Breast epithelium (tissue), 4 donors: ENCODE results near the gene SPATC1L. TPM values are rescaled to one million over a fixed set of nuclear protein-coding genes. Genes with fewer than 3 reads are reported as not detected.
A peak's percentile ranks its signal among the peaks of the same experiment; 100 is the strongest.

Experiments used
- DNase-seq, 2 donors: peaks; one replicate each; pipeline ENCODE4 v3.0.0-alpha.2; 2019; ENCODE audit warnings: low spot score in 2 of 2
- H3K27ac ChIP-seq, 2 donors: fragments of 200-600 bp; sonication (generic) in 1 of 2; one replicate each; pipeline ENCODE4 v1.5.1; 2016 to 2019; ENCODE audit warnings: mild to moderate bottlenecking in 1 of 2
- H3K27me3 ChIP-seq, 2 donors: fragments of 200-600 bp; sonication (generic) in 1 of 2; one replicate each; pipeline versions ENCODE4 v1.5.1 to v1.6.0; 2017 to 2019; ENCODE audit warnings: control low read depth in 1 of 2, mild to moderate bottlenecking in 1 of 2
- H3K36me3 ChIP-seq: fragments of 200-600 bp; one replicate; pipeline ENCODE4 v1.5.1; 2019
- H3K4me1 ChIP-seq, 2 donors: fragments of 200-600 bp; sonication (generic); one replicate each; pipeline ENCODE4 v1.5.1; 2016 to 2019; ENCODE audit warnings: control low read depth in 1 of 2
- H3K4me3 ChIP-seq, 3 donors: fragments of 200-600 bp; sonication (generic); 1 replicate in 2 of 3; 2 replicates in 1 of 3; pipeline ENCODE4 v1.5.1; 2016 to 2019; ENCODE audit warnings: mild to moderate bottlenecking in 3 of 3, moderate library complexity in 2 of 3
- H3K9me3 ChIP-seq, 2 donors: fragments of 200-600 bp; sonication (generic) in 1 of 2; one replicate each; pipeline ENCODE4 v1.5.1; 2016 to 2019; ENCODE audit warnings: control low read depth in 1 of 2
- POLR2A ChIP-seq: fragments of 450-650 bp; IDR thresholded peaks from one replicate; pipeline ENCODE4 v1.6.1; 2016; ENCODE audit warnings: antibody characterized with exemption, mild to moderate bottlenecking, moderate library complexity
- POLR2AphosphoS5 ChIP-seq, 3 donors: sonication (generic); formaldehyde crosslinking; IDR thresholded peaks; one replicate each; pipeline ENCODE4 v1.6.1; 2017; ENCODE audit warnings: antibody characterized with exemption in 3 of 3
- intact Hi-C: fragments of 100-400 bp; cut with DNase I; formaldehyde crosslinking; loops from one replicate; pipeline ENCODE4 v1.15.1; 2023; ENCODE audit warnings: low total_unique reads
- total RNA-seq, 3 donors: library from RNA; depleted of rRNA; stranded (reverse); fragments of >200 nt; gene quantifications; one replicate each; pipeline ENCODE4 v1.1.0, GENCODE V29; 2016
- TF ChIP-seq, protein P1 (sequence below), 3 donors: fragments of 450-650 bp; IDR thresholded peaks; one replicate each; pipeline ENCODE4 v1.5.1; 2016 to 2017; ENCODE audit warnings: antibody characterized with exemption in 3 of 3, mild to moderate bottlenecking in 3 of 3, moderate library complexity in 3 of 3

SPATC1L gene
- total RNA-seq, 3 donors from 2014 or later, result 1.6 to 7.0 (median 6.2) TPM

DNA sequence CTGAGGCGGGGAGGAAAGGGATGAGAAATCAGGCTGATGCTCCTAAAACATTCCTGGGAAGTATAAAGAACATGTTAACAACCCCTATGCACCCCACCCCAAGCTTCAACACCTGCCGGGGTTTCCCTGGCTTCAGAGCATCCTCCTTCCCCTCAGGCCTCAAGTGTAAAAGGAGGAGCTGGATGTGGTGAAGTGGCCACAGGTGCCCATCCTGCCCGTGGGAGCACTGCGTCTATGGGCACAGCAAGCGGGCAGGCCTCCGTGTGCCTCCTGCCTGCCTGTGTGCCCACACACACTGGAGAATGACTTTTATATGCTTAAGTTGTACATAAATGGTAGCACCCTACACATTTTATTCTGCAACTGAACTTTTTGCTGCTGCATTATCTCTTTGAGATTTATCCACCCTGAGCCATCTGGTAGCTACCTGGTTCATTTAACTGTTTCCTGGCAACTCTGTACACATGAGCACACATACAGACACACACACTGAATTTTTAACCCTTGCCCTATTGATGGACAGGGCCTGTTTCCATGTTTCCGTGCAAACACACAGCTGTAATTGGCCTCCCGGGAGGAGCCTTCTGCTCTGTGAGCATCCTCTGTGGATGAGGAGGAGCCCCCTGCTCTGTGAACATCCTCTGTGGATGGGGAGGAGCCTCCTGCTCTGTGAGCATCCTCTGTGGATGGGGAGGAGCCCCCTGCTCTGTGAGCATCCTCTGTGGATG lies 15.4 kb downstream of the SPATC1L start:
- H3K36me3 ChIP-seq, result no peaks in the 10 kb centered on the region
- H3K4me1 ChIP-seq, result no peaks in the 10 kb centered on the region
- no peaks in the 10 kb centered on the region for H3K9me3 ChIP-seq
- intact Hi-C loops, result no loop called here
- no peak overlapping the region for H3K27ac ChIP-seq
- no peaks in the 10 kb centered on the region for H3K27me3 ChIP-seq
- no peak for DNase-seq
- no peak overlapping the region for H3K4me3 ChIP-seq
- TF ChIP-seq, protein P1, sequence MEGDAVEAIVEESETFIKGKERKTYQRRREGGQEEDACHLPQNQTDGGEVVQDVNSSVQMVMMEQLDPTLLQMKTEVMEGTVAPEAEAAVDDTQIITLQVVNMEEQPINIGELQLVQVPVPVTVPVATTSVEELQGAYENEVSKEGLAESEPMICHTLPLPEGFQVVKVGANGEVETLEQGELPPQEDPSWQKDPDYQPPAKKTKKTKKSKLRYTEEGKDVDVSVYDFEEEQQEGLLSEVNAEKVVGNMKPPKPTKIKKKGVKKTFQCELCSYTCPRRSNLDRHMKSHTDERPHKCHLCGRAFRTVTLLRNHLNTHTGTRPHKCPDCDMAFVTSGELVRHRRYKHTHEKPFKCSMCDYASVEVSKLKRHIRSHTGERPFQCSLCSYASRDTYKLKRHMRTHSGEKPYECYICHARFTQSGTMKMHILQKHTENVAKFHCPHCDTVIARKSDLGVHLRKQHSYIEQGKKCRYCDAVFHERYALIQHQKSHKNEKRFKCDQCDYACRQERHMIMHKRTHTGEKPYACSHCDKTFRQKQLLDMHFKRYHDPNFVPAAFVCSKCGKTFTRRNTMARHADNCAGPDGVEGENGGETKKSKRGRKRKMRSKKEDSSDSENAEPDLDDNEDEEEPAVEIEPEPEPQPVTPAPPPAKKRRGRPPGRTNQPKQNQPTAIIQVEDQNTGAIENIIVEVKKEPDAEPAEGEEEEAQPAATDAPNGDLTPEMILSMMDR (IDR thresholded peaks at IDR 0.05), result no peak
- TF ChIP-seq POLR2A, result no peak
- no peak for TF ChIP-seq POLR2AphosphoS5 (IDR thresholded peaks at IDR 0.05)

GRCh38 chr21:46168238-46168637 lies 16.0 kb downstream of the SPATC1L start:
- no peaks in the 10 kb centered on the region for H3K4me1 ChIP-seq
- peak in 1 of 2 donors; percentile 12 for DNase-seq
- H3K36me3 ChIP-seq, result no peaks in the 10 kb centered on the region
- H3K27ac ChIP-seq, result no peak overlapping the region
- intact Hi-C loops, result no loop called here
- no peaks in the 10 kb centered on the region for H3K27me3 ChIP-seq
- H3K4me3 ChIP-seq, result no peak overlapping the region
- no peaks in the 10 kb centered on the region for H3K9me3 ChIP-seq
- TF ChIP-seq, protein P1 (IDR thresholded peaks at IDR 0.05), result no peak
- TF ChIP-seq POLR2A (no peak), POLR2AphosphoS5 (IDR thresholded peaks at IDR 0.05) (no peak)

GRCh38 chr21:46165098-46165497 lies 19.2 kb downstream of the SPATC1L start:
- Histone ChIP-seq H3K27ac (no peak overlapping the region), H3K36me3 (no peaks in the 10 kb centered on the region), H3K27me3 (no peaks in the 10 kb centered on the region), H3K4me3 (no peak overlapping the region), H3K9me3 (no peaks in the 10 kb centered on the region), H3K4me1 (no peaks in the 10 kb centered on the region)
- no peak for DNase-seq
- intact Hi-C loops, result no loop called here
- TF ChIP-seq POLR2AphosphoS5 (IDR thresholded peaks at IDR 0.05) (no peak), POLR2A (no peak)
- TF ChIP-seq, protein P1 (IDR thresholded peaks at IDR 0.05), result no peak

GRCh38 chr21:46163380-46163779 lies 20.9 kb downstream of the SPATC1L start:
- H3K9me3 ChIP-seq, result no peaks in the 10 kb centered on the region
- no peak for TF ChIP-seq POLR2A
- no peak for TF ChIP-seq POLR2AphosphoS5 (IDR thresholded peaks at IDR 0.05)
- TF ChIP-seq, protein P1 (IDR thresholded peaks at IDR 0.05), result no peak

More at GRCh38 chr21:46163380-46163779, 20.9 kb downstream of the SPATC1L start:
- no peak overlapping the region for H3K27ac ChIP-seq
- no peak for DNase-seq
- no peaks in the 10 kb centered on the region for H3K27me3 ChIP-seq
- H3K4me1 ChIP-seq, result no peaks in the 10 kb centered on the region
- H3K4me3 ChIP-seq, result no peak overlapping the region
- intact Hi-C loops, result no loop called here
- H3K36me3 ChIP-seq, result no peaks in the 10 kb centered on the region
